ENCODE measurements around the gene ATP6AP1. TPM values are rescaled to one million over a fixed set of nuclear protein-coding genes. Genes with fewer than 3 reads are reported as not detected.
A peak's percentile ranks its signal among the peaks of the same experiment; 100 is the strongest.

The ATP6AP1 gene
- total and polyA plus RNA-seq, 2 of the 13 experiments (the other 11 are each of a cell fraction or from before 2014, with no cell fraction given), result 56.7 to 110 TPM

DNA sequence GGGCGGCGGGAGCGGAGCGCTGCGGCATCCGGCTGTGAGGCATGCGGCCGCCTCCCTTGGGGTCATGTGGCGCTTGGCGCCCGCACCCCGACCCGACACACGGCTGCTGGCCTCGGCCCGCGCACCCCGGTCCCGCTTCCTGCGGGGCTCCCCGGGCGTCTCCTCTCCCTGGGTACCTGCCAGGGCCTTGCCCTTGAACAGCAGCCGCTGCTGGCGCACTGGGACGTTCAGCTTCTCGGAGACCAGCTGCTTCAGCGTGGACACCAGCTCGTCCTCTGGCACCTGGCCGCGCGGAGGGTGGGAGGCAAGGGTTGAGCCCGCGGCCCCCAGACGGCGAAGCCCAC lies 57.5 kb downstream of the ATP6AP1 start (continued):
- TF ChIP-seq, protein P1, sequence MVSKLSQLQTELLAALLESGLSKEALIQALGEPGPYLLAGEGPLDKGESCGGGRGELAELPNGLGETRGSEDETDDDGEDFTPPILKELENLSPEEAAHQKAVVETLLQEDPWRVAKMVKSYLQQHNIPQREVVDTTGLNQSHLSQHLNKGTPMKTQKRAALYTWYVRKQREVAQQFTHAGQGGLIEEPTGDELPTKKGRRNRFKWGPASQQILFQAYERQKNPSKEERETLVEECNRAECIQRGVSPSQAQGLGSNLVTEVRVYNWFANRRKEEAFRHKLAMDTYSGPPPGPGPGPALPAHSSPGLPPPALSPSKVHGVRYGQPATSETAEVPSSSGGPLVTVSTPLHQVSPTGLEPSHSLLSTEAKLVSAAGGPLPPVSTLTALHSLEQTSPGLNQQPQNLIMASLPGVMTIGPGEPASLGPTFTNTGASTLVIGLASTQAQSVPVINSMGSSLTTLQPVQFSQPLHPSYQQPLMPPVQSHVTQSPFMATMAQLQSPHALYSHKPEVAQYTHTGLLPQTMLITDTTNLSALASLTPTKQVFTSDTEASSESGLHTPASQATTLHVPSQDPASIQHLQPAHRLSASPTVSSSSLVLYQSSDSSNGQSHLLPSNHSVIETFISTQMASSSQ (IDR thresholded peaks at IDR 0.05; ENCODE audit: low read depth), result no peak
- TF ChIP-seq, protein P1 (CRISPR knock-in tag; IDR thresholded peaks at IDR 0.05; ENCODE audit: borderline replicate concordance), result no peak
- TF ChIP-seq ZSCAN30 (CRISPR knock-in tag; IDR thresholded peaks at IDR 0.05), result no peak
- no peak for TF ChIP-seq ATM (IDR thresholded peaks at IDR 0.05; ENCODE audit: borderline replicate concordance)
- no peak for TF ChIP-seq ZNF674 (CRISPR knock-in tag; IDR thresholded peaks at IDR 0.05; ENCODE audit: low read depth)
- TF ChIP-seq SIN3A (IDR thresholded peaks at IDR 0.05; ENCODE audit: borderline replicate concordance, low read depth, low read length), result no peak
- no peak for TF ChIP-seq ZFAT (CRISPR knock-in tag; conservative IDR thresholded peaks at IDR 0.05)
- no peak for TF ChIP-seq CEBPG (CRISPR knock-in tag; IDR thresholded peaks at IDR 0.05)
- no peak for TF ChIP-seq ATF7-NPFF (CRISPR knock-in tag; IDR thresholded peaks at IDR 0.05; ENCODE audit: low read depth)
- TF ChIP-seq ZNF704 (CRISPR knock-in tag; IDR thresholded peaks at IDR 0.05; ENCODE audit: borderline replicate concordance), result no peak
- no peak for TF ChIP-seq SMC3 (IDR thresholded peaks at IDR 0.05; ENCODE audit: low read length)
- TF ChIP-seq ZNF558 (CRISPR knock-in tag; IDR thresholded peaks at IDR 0.05; ENCODE audit: borderline replicate concordance), result no peak; the same call in 1 of the 2 replicates
- no peak for TF ChIP-seq ZNF280B (CRISPR knock-in tag; IDR thresholded peaks at IDR 0.05; ENCODE audit: borderline replicate concordance)
- no peak for TF ChIP-seq ZNF672 (CRISPR knock-in tag; IDR thresholded peaks at IDR 0.05)
- TF ChIP-seq ESRRA (CRISPR knock-in tag; IDR thresholded peaks at IDR 0.05; ENCODE audit: low read depth), result no peak
- no peak for TF ChIP-seq SYNCRIP (IDR thresholded peaks at IDR 0.05; ENCODE audit: insufficient read depth, low read depth, low read length)
- TF ChIP-seq HNRNPLL (IDR thresholded peaks at IDR 0.05; ENCODE audit: low read depth, low read length, poor library complexity, severe bottlenecking), result peak; percentile 48
- no peak for TF ChIP-seq HNRNPH1 (optimal IDR thresholded peaks at IDR 0.05; ENCODE audit: low read depth, low read length)
- TF ChIP-seq, protein P2, sequence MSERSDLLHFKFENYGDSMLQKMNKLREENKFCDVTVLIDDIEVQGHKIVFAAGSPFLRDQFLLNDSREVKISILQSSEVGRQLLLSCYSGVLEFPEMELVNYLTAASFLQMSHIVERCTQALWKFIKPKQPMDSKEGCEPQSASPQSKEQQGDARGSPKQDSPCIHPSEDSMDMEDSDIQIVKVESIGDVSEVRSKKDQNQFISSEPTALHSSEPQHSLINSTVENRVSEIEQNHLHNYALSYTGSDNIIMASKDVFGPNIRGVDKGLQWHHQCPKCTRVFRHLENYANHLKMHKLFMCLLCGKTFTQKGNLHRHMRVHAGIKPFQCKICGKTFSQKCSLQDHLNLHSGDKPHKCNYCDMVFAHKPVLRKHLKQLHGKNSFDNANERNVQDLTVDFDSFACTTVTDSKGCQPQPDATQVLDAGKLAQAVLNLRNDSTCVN (CRISPR knock-in tag; IDR thresholded peaks at IDR 0.05; ENCODE audit: borderline replicate concordance), result no peak
- no peak for TF ChIP-seq ZSCAN22 (CRISPR knock-in tag; IDR thresholded peaks at IDR 0.05)
- TF ChIP-seq, protein P3, sequence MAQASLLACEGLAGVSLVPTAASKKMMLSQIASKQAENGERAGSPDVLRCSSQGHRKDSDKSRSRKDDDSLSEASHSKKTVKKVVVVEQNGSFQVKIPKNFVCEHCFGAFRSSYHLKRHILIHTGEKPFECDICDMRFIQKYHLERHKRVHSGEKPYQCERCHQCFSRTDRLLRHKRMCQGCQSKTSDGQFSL (CRISPR knock-in tag; IDR thresholded peaks at IDR 0.05), result 0 out of 2 replicates have a peak, but pooled peaks have one; percentile 65
- TF ChIP-seq, protein P4, sequence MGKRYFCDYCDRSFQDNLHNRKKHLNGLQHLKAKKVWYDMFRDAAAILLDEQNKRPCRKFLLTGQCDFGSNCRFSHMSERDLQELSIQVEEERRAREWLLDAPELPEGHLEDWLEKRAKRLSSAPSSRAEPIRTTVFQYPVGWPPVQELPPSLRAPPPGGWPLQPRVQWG (CRISPR knock-in tag; IDR thresholded peaks at IDR 0.05; ENCODE audit: borderline replicate concordance, low read depth), result no peak
- TF ChIP-seq SAP130 (CRISPR knock-in tag; IDR thresholded peaks at IDR 0.05; ENCODE audit: low read depth), result 0 out of 2 replicates have a peak, but pooled peaks have one; percentile 3
